Pulmonary artery endothelial cell (primary cell): Measurements from ENCODE around the gene PSAT1. TPM values are rescaled to one million over a fixed set of nuclear protein-coding genes. Genes with fewer than 3 reads are reported as not detected.

Experiments used
- DNase-seq: peaks from one replicate; pipeline ENCODE4 v3.0.0-alpha.2; 2011; ENCODE audit warnings: low read depth, low spot score
- total RNA-seq: library from RNA; depleted of rRNA; stranded (reverse); fragments of >200 nt; gene quantifications from 2 replicates; pipeline ENCODE4 v1.2.3, GENCODE V29; 2014

Gene PSAT1
- total RNA-seq, 1 donor from 2014 or later: 30.7 TPM

- DNase-seq: no peak
These were observed 4.0 kb upstream of the PSAT1 start for GRCh38 chr9:78292716-78293497.

GRCh38 chr9:78294290-78295176 lies 2.4 kb upstream of the PSAT1 start:
- DNase-seq: no peak

GRCh38 chr9:78295177-78295575 lies 1.7 kb upstream of the PSAT1 start:
- no peak for DNase-seq

- no peak for DNase-seq
These were observed 1.2 kb upstream of the PSAT1 start for GRCh38 chr9:78295731-78296130.

GRCh38 chr9:78296201-78296892 lies 578 bp upstream of the PSAT1 start:
- DNase-seq: no peak

- DNase-seq: no peak
These were observed 692 bp downstream of the PSAT1 start for GRCh38 chr9:78297672-78297961.

- DNase-seq: no peak
These were observed 1.3 kb downstream of the PSAT1 start for GRCh38 chr9:78298046-78298765.

GRCh38 chr9:78300209-78300608 lies 3.3 kb downstream of the PSAT1 start:
- no peak for DNase-seq

- no peak for DNase-seq
These were observed 4.5 kb downstream of the PSAT1 start for GRCh38 chr9:78301466-78301865.

GRCh38 chr9:78303377-78304062 lies 6.6 kb downstream of the PSAT1 start:
- DNase-seq: no peak

- DNase-seq: no peak
These were observed 7.4 kb downstream of the PSAT1 start for GRCh38 chr9:78304357-78304756.

GRCh38 chr9:78306222-78307076 lies 9.5 kb downstream of the PSAT1 start:
- no peak for DNase-seq

GRCh38 chr9:78307360-78307759 lies 10.4 kb downstream of the PSAT1 start:
- DNase-seq: no peak

- DNase-seq: no peak
These were observed 12.1 kb downstream of the PSAT1 start for GRCh38 chr9:78309066-78309465.

- DNase-seq: no peak
These were observed 14.2 kb downstream of the PSAT1 start for GRCh38 chr9:78311075-78311474.

GRCh38 chr9:78311886-78312524 lies 15.1 kb downstream of the PSAT1 start:
- DNase-seq: no peak

GRCh38 chr9:78314550-78314949 lies 17.6 kb downstream of the PSAT1 start:
- DNase-seq: no peak

GRCh38 chr9:78314953-78315870 lies 18.3 kb downstream of the PSAT1 start:
- no peak for DNase-seq
